ENCODE measurements around the gene GPX4.

The GPX4 gene

GRCh38 chr19:1103708-1104310 is at the start of gene GPX4:
Gene GPX4 (plus strand): TSS chr19:1103994. CDS start chr19:1104044, 50 bp downstream.
- TF ChIP-seq, protein P1, sequence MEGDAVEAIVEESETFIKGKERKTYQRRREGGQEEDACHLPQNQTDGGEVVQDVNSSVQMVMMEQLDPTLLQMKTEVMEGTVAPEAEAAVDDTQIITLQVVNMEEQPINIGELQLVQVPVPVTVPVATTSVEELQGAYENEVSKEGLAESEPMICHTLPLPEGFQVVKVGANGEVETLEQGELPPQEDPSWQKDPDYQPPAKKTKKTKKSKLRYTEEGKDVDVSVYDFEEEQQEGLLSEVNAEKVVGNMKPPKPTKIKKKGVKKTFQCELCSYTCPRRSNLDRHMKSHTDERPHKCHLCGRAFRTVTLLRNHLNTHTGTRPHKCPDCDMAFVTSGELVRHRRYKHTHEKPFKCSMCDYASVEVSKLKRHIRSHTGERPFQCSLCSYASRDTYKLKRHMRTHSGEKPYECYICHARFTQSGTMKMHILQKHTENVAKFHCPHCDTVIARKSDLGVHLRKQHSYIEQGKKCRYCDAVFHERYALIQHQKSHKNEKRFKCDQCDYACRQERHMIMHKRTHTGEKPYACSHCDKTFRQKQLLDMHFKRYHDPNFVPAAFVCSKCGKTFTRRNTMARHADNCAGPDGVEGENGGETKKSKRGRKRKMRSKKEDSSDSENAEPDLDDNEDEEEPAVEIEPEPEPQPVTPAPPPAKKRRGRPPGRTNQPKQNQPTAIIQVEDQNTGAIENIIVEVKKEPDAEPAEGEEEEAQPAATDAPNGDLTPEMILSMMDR (IDR thresholded peaks at IDR 0.05; ENCODE audit: borderline replicate concordance, insufficient read depth, low read depth, low read length), result no peak
- H3K4me3 ChIP-seq (ENCODE audit: low read depth, low read length), result peak within 1 kb of the TSS; percentile 85

DNA sequence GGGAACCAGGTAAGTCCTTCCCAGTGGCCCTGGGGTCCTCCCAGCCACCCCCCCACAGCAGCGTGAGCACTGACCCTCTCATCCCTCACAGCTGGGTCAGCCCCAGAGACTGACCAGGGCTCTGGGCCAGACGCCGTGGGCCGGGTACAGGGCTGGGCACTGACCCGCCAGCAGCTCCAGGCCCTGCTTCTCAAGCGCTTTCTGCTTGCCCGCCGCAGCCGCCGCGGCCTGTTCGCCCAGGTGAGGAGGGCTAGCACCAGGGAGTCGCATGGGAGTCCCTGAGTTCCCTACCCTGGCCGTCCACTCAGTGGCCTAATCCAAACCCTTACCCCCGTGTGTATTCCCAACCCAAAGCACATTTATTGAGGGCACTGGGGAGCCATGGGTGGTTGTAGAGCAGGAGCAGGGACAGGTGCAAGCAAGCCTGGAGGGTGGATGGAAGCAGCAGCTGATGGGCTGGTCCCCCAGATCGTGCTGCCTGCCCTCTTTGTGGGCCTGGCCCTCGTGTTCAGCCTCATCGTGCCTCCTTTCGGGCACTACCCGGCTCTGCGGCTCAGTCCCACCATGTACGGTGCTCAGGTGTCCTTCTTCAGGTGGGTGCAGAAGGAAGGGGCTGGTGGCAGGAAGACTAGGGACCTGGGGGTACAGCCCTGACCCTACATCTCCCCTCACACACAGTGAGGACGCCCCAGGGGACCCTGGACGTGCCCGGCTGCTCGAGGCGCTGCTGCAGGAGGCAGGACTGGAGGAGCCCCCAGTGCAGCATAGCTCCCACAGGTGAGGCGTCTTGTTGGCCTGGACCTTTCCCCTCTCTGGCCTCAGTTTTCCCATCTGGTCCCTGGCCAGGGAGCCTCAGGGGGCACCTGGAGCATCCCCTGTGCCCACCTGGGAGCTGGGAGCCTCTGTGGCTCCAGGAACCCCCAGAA is 49.4 kb upstream of the GPX4 start:
- TF ChIP-seq, protein P1 (IDR thresholded peaks at IDR 0.05; ENCODE audit: borderline replicate concordance, insufficient read depth, low read depth, low read length), result no peak
- H3K4me3 ChIP-seq (ENCODE audit: low read depth, low read length), result no peak overlapping the region

DNA sequence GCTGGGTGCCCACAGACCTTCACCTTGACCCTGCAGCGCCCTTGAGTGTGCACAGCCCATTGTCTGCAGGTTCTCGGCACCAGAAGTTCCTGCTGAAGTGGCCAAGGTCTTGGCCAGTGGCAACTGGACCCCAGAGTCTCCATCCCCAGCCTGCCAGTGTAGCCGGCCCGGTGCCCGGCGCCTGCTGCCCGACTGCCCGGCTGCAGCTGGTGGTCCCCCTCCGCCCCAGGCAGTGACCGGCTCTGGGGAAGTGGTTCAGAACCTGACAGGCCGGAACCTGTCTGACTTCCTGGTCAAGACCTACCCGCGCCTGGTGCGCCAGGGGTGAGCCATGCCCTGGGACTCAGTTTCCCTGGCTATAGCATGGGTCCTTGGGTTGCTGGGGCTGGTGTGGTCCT is 48.8 kb upstream of the GPX4 start:
- H3K4me3 ChIP-seq (ENCODE audit: low read depth, low read length), result no peak overlapping the region
- TF ChIP-seq, protein P1 (IDR thresholded peaks at IDR 0.05; ENCODE audit: borderline replicate concordance, insufficient read depth, low read depth, low read length), result no peak

GRCh38 chr19:1055886-1056620 is 47.7 kb upstream of the GPX4 start:
- H3K4me3 ChIP-seq (ENCODE audit: low read depth, low read length), result no peak overlapping the region
- TF ChIP-seq, protein P1 (IDR thresholded peaks at IDR 0.05; ENCODE audit: borderline replicate concordance, insufficient read depth, low read depth, low read length), result no peak

DNA sequence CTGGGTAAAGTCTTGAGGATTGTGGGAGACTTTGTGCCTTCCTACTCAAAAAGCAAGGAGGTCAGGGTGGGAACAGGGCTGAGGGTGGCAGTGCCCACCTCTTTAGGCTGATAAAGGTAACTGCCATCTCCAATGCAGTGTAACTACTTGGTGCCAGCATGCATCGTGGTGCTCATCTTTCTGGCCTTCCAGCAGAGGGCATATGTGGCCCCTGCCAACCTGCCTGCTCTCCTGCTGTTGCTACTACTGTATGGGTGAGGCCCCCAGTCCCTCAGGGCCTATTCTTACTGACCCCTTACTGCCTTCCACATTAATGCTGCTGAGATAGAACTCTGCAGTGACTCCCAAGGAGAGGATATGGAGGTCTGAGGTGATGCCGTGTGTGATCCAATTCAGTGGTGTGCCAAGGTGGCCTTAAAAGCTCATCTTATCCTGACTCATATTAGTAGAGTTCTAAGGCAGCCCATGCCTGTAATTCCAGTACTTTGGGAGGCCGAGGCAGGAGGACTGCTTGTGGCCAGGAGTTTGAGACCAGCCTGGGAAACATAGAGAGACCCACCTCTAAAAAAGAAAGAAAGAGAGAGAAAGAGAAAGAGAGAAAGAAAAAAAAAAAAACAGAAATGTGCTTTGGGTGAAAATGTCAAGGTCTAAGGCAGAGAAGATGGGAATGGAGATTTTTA is 46.5 kb upstream of the GPX4 start:
- TF ChIP-seq, protein P1 (IDR thresholded peaks at IDR 0.05; ENCODE audit: borderline replicate concordance, insufficient read depth, low read depth, low read length), result peak; percentile 47
- H3K4me3 ChIP-seq (ENCODE audit: low read depth, low read length), result no peak overlapping the region

- no peak overlapping the region for H3K4me3 ChIP-seq (ENCODE audit: low read depth, low read length)
- TF ChIP-seq, protein P1 (IDR thresholded peaks at IDR 0.05; ENCODE audit: borderline replicate concordance, insufficient read depth, low read depth, low read length), result no peak
Observed at GRCh38 chr19:1058112-1058511, 45.7 kb upstream of the GPX4 start.

Measured in GM12875 (cell line).